GM19240 (cell line): Measurements from ENCODE around the gene TTC24.
"Not testable (repeated sequence)": the region's sequence is repeated elsewhere in the genome, so short reads cannot be mapped to it uniquely, and the experiment has no call there.

Experiments used
- DNase-seq: peaks from one replicate; pipeline ENCODE4 v3.0.0; 2011; ENCODE audit warnings: low spot score; ENCODE audit not compliant: insufficient read length

The TTC24 gene

GRCh38 chr1:156607344-156607743 lies 27.8 kb downstream of the TTC24 start:
- not testable (repeated sequence) for DNase-seq

- no peak for DNase-seq
These were observed 28.6 kb downstream of the TTC24 start for GRCh38 chr1:156608036-156608674.

- no peak for DNase-seq
These were observed 29.5 kb downstream of the TTC24 start for GRCh38 chr1:156608981-156609380.

- not testable (repeated sequence) for DNase-seq
These were observed 30.5 kb downstream of the TTC24 start for GRCh38 chr1:156610072-156610471.

- DNase-seq: no peak
These were observed 33.1 kb downstream of the TTC24 start for GRCh38 chr1:156612666-156613065.

GRCh38 chr1:156615946-156616345 lies 36.4 kb downstream of the TTC24 start:
- DNase-seq: no peak

- no peak for DNase-seq
These were observed 36.9 kb downstream of the TTC24 start for GRCh38 chr1:156616463-156616862.

- DNase-seq: no peak
These were observed 39.5 kb downstream of the TTC24 start, which contains the start of gene HAPLN2 for GRCh38 chr1:156618853-156619581. TSS of gene HAPLN2 (plus strand) at chr1:156619415. CDS start at chr1:156623491, 4,076 bp downstream.

- no peak for DNase-seq
These were observed 40.0 kb downstream of the TTC24 start for GRCh38 chr1:156619582-156619955.

GRCh38 chr1:156622581-156623297 lies 43.2 kb downstream of the TTC24 start:
- no peak for DNase-seq

GRCh38 chr1:156623946-156624813 lies 44.7 kb downstream of the TTC24 start:
- DNase-seq: no peak

GRCh38 chr1:156624814-156625435 lies 45.4 kb downstream of the TTC24 start:
- no peak for DNase-seq

GRCh38 chr1:156625436-156626078 lies 46.0 kb downstream of the TTC24 start:
- no peak for DNase-seq

GRCh38 chr1:156626079-156626438 lies 46.5 kb downstream of the TTC24 start:
- no peak for DNase-seq

- no peak for DNase-seq
These were observed 47.9 kb downstream of the TTC24 start for GRCh38 chr1:156627313-156627880.

GRCh38 chr1:156629823-156630449 lies 50.4 kb downstream of the TTC24 start:
- DNase-seq: no peak

GRCh38 chr1:156631152-156631551 lies 51.6 kb downstream of the TTC24 start:
- not testable (repeated sequence) for DNase-seq

GRCh38 chr1:156632355-156632754 lies 52.8 kb downstream of the TTC24 start:
- no peak for DNase-seq
